HepG2 (cell line): ENCODE results near the gene MEGF6.

ENCODE experiments used
- JUN ChIP-seq: sonication (generic); formaldehyde crosslinking; IDR thresholded peaks from 2 replicates; pipeline ENCODE4 v1.4.0; 2020; ENCODE audit warnings: mild to moderate bottlenecking, missing genetic modification reagents
- THAP9 ChIP-seq: sonication (generic); formaldehyde crosslinking; IDR thresholded peaks from 2 replicates; pipeline ENCODE4; 2020; ENCODE audit warnings: missing genetic modification reagents, mild to moderate bottlenecking, borderline replicate concordance

GRCh38 chr1:3527774-3528173 lies 83.5 kb downstream of the MEGF6 start:
- no peak for TF ChIP-seq JUN (CRISPR knock-in tag)
- TF ChIP-seq THAP9, result no peak
